ENCODE data around the gene MAN2A2. TPM values are rescaled to one million over a fixed set of nuclear protein-coding genes. Genes with fewer than 3 reads are reported as not detected.

MAN2A2 gene
- total and polyA plus RNA-seq, 2 of the 8 experiments (the other 6 are each of a cell fraction or from before 2014, with no cell fraction given): 23.1 to 29.7 TPM

GRCh38 chr15:90904746-90905145 lies 1.6 kb downstream of the MAN2A2 start:
- Histone ChIP-seq H4K20me1 (replicated peaks in 1 of 2; ENCODE audit: control insufficient read depth in 1 of 2, insufficient read depth in 2 of 2, low read length in 2 of 2) (peaks cover 0 to 6% of the 10 kb centered on the region in 2 experiments), H3K23me2 (ENCODE audit: low read depth, low read length) (peaks cover 14% of the 10 kb centered on the region; the same call in 1 of the 2 replicates), H3K23ac (ENCODE audit: insufficient read length) (no peak overlapping the region), H2BK20ac (ENCODE audit: low read length) (no peak overlapping the region), H3K4ac (replicated peaks; ENCODE audit: insufficient read length, low read depth, low read length) (no peak overlapping the region), H3K9ac (replicated peaks in 1 of 4; ENCODE audit: extremely low read depth in 1 of 4, low read depth in 3 of 4, low read length in 3 of 4) (no peak overlapping the region), H3K9me3 (ENCODE audit: insufficient read depth in 2 of 2, low read depth in 1 of 2, low read length in 1 of 2) (no peaks in the 10 kb centered on the region), H2AFZ (ENCODE audit: low read length) (no peak overlapping the region), H3K4me2 (ENCODE audit: insufficient read depth in 1 of 2, low read depth in 2 of 2, low read length in 2 of 2) (no peak overlapping the region; a peak in 1 of 4 replicates), H3K4me1 (replicated peaks in 1 of 4; ENCODE audit: control insufficient read depth in 3 of 4, insufficient read depth in 4 of 4, low read length in 3 of 4) (peaks cover 5 to 8% (median 7%) of the 10 kb centered on the region in 4 experiments; a peak in 6 of 7 replicates), H2BK15ac (ENCODE audit: low read length) (no peak overlapping the region), H2AK5ac (ENCODE audit: low read depth, low read length) (no peak overlapping the region), H2BK12ac (ENCODE audit: low read depth, low read length) (no peak overlapping the region), H3K27ac (ENCODE audit: low read depth, low read length) (no peak overlapping the region), H3K79me1 (ENCODE audit: low read depth, low read length) (no peaks in the 10 kb centered on the region), H3K18ac (ENCODE audit: extremely low read depth, low read length) (no peak overlapping the region), H4K91ac (replicated peaks; ENCODE audit: insufficient read length, low read length) (no peak overlapping the region), H3K27me3 (replicated peaks in 1 of 4; ENCODE audit: control insufficient read depth in 3 of 4, extremely low read depth in 1 of 4, insufficient read depth in 3 of 4, low read length in 3 of 4) (peaks cover 0 to 16% (median 9%) of the 10 kb centered on the region in 4 experiments; a peak in 5 of 7 replicates), H3K36me3 (ENCODE audit: control insufficient read depth in 2 of 4, insufficient read depth in 4 of 4, low read length in 3 of 4) (no peaks in the 10 kb centered on the region; a peak in 2 of 8 replicates), H4K5ac (ENCODE audit: insufficient read length, low read depth, low read length) (no peak overlapping the region), H4K8ac (ENCODE audit: extremely low read depth, insufficient read depth, low read length) (no peak overlapping the region; the same call in 1 of the 2 replicates), H2BK5ac (ENCODE audit: low read depth, low read length) (no peak overlapping the region), H2BK120ac (replicated peaks; ENCODE audit: low read depth, low read length) (no peak overlapping the region), H3K79me2 (ENCODE audit: control insufficient read depth in 1 of 2, insufficient read depth in 2 of 2, low read length in 2 of 2) (no peaks in the 10 kb centered on the region), H3K14ac (ENCODE audit: insufficient read length) (no peak overlapping the region), H3K4me3 (ENCODE audit: extremely low read depth in 1 of 4, insufficient read depth in 2 of 4, low read depth in 3 of 4, low read length in 4 of 4) (no peak overlapping the region), H3K56ac (replicated peaks; ENCODE audit: insufficient read length, low read depth, low read length) (no peak overlapping the region)
- 95% methylated on average over 9 of the region's 9 CpGs; no CpG with 5 or more reads in 1 of the 2 experiments for WGBS, 2 experiments (ENCODE audit: extremely low coverage in 1 of 2, insufficient coverage in 1 of 2, insufficient read length in 1 of 2, insufficient replicate concordance in 2 of 2, low coverage in 1 of 2, low lambda C conversion rate in 2 of 2, missing lambda C conversion rate in 1 of 2)
- FAIRE-seq: no peak
- DNase-seq (ENCODE audit: low read depth in 1 of 2, low spot score in 2 of 2): no peak
- ChIA-PET POLR2A (ENCODE audit: partially characterized antibody) (interaction anchor here (3.3 kb wide), 1 partner anchor 28 kb away, joined by 24 read pairs; the partner anchor contains the start of genes HDDC3 and UNC45A), CTCF (ENCODE audit: partially characterized antibody) (interaction anchor here (0.6 to 13.3 kb wide), 11 partner anchors 10 to 257 kb away, joined by 3 to 187 read pairs (median 5); partner anchors contain the start of genes FES, HDDC3 and UNC45A)
- no peak for TF ChIP-seq EZH2 (IDR thresholded peaks at IDR 0.05; ENCODE audit: low read depth, low read length, severe bottlenecking)
- TF ChIP-seq GTF2F1 (IDR thresholded peaks at IDR 0.05; ENCODE audit: borderline replicate concordance, low read depth, low read length): no peak
- TF ChIP-seq KDM1A (IDR thresholded peaks at IDR 0.05; ENCODE audit: borderline replicate concordance, low read length): no peak
- TF ChIP-seq CHD2 (IDR thresholded peaks at IDR 0.05; ENCODE audit: low read length): no peak
- TF ChIP-seq NANOG (IDR thresholded peaks at IDR 0.05; ENCODE audit: insufficient read depth, low read depth, low read length, poor library complexity, severe bottlenecking): no peak
- no peak for TF ChIP-seq EP300 (IDR thresholded peaks at IDR 0.05; ENCODE audit: borderline replicate concordance in 1 of 2, low read depth in 2 of 2, low read length in 2 of 2)
- TF ChIP-seq POLR2AphosphoS5 (IDR thresholded peaks at IDR 0.05; ENCODE audit: low read depth, low read length): no peak
- TF ChIP-seq TAF7 (optimal IDR thresholded peaks at IDR 0.05; ENCODE audit: borderline replicate concordance, low read depth, low read length): no peak
- TF ChIP-seq EGR1 (IDR thresholded peaks at IDR 0.05; ENCODE audit: borderline replicate concordance, low read depth, low read length): no peak
